ENCODE results near the gene PSMC3. TPM values are rescaled to one million over a fixed set of nuclear protein-coding genes. Genes with fewer than 3 reads are reported as not detected.

PSMC3 gene
- total RNA-seq, 1 donor = 150 TPM

DNA sequence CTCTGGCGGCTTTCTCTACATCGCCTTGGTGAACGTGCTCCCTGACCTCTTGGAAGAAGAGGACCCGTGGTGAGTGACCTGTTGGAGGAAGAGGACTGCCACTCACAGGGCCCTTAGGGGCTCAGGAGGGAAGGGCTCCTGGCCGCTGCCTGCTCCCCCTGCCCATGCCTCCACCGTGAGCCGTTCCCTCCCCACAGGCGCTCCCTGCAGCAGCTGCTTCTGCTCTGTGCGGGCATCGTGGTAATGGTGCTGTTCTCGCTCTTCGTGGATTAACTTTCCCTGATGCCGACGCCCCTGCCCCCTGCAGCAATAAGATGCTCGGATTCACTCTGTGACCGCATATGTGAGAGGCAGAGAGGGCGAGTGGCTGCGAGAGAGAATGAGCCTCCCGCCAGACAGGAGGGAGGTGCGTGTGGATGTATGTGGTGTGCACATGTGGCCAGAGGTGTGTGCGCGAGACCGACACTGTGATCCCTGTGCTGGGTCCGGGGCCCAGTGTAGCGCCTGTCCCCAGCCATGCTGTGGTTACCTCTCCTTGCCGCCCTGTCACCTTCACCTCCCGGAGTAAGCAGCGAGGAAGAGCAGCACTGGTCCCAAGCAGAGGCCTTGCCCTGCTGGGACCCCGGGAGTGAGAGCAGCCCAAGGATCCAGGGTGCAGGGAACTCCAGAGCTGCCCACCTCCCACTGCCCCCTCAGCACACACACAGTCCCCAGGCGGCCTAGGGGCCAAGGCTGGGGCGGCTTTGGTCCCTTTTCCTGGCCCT, 11.0 kb downstream of the PSMC3 start:
- DNase-seq (ENCODE audit: low read depth) = no peak
- TF ChIP-seq CTCF (IDR thresholded peaks at IDR 0.05; ENCODE audit: insufficient read depth, low read depth, low read length) = no peak
- H3K4me3 ChIP-seq (ENCODE audit: low read depth, low read length) = no peak overlapping the region

DNA sequence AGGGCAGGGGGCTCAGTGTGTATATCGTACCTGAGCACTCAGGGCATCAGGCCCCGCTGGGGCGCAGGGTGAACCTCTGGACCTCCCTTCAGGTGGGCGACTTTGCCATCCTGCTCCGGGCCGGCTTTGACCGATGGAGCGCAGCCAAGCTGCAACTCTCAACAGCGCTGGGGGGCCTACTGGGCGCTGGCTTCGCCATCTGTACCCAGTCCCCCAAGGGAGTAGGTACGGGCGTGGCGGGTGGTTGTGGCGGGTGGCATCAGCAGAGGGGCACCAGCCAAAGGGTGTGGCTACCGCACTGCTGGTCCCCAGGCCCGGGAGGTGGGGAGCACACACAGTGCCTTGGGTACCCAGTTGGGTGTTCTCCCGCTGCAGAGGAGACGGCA, 11.6 kb downstream of the PSMC3 start:
- DNase-seq (ENCODE audit: low read depth) = no peak

DNA sequence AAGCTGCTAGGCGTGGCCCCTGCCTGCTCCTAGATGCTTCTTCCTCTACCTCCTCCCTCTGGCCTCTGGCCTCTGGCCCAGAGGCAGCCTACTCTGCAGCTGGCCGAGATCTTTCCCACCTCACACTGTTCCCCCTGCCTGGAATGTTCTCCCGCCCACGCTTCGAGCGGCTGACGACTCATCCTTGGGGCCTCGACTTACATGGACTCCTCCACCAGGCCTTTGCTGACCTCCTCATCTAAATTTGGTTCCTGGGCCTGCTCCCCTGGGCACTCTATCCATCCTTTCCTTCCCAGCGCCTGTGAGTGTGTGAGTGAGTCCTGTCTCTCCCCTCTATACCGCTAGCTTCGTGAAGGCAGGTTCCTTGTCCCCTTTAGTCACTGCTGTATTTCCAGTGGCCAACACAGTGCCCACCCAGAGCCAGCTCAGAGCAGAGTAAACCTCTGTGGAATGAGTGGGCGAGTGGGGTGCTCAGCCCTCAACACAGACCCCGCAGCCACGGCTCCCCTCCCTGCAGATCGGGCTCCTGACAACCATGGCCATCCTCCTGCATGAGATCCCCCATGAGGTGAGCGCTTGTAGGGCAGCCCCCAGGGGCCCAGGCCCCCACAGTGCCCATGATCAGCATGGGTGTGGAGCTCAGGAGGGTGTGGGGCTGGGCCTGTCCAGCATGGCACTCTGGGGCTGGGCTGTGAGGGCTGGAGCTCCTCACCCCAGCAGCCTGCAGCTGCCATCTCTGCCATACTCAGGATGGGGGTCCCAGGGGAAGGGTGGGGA, 12.1 kb downstream of the PSMC3 start:
- no peak overlapping the region for H3K4me3 ChIP-seq (ENCODE audit: low read depth, low read length)
- TF ChIP-seq CTCF (IDR thresholded peaks at IDR 0.05; ENCODE audit: insufficient read depth, low read depth, low read length) = no peak
- DNase-seq (ENCODE audit: low read depth) = peak; percentile 86

More for the DNA sequence above, 11.6 kb downstream of the PSMC3 start:
- no peak overlapping the region for H3K4me3 ChIP-seq (ENCODE audit: low read depth, low read length)
- no peak for TF ChIP-seq CTCF (IDR thresholded peaks at IDR 0.05; ENCODE audit: insufficient read depth, low read depth, low read length)

- no peak for DNase-seq (ENCODE audit: low read depth)
- H3K4me3 ChIP-seq (ENCODE audit: low read depth, low read length) = no peak overlapping the region
- TF ChIP-seq CTCF (IDR thresholded peaks at IDR 0.05; ENCODE audit: insufficient read depth, low read depth, low read length) = no peak
These were observed 12.9 kb downstream of the PSMC3 start for GRCh38 chr11:47413351-47413750.

DNA sequence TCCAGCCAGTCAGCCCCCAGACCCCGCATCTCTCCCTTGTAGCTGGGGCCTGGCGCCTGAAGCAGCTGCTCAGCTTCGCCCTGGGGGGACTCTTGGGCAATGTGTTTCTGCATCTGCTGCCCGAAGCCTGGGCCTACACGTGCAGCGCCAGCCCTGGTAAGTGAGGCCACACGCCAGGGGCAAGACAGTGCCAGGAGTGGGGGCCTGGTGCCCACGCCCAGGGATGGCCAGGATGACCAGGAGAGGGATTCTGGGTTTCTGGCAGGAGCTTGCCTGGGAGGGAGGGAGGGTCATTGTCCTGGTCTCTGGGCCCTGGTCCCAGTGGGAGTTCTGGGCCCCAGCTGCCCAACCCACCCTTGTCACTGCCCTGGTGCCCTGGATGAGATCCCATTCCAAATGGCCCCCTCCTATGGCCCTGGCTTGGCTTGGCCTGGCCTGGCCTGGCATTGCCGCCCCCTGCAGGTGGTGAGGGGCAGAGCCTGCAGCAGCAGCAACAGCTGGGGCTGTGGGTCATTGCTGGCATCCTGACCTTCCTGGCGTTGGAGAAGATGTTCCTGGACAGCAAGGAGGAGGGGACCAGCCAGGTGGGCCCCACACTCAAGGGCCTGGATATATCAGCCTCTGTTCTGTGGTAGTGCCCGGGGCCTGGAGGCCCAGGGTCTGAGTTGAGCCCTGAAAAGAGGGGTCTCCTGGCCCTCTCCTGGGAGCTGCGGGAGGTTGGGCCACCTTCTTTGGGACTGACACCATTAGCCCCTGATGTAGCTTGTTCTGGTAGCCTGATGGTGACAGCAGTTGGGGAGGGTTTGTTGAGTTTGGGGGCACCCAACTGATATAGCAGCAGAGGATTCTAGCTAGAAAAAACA, 14.1 kb downstream of the PSMC3 start:
- DNase-seq (ENCODE audit: low read depth) = no peak
- H3K4me3 ChIP-seq (ENCODE audit: low read depth, low read length) = no peak overlapping the region
- TF ChIP-seq CTCF (IDR thresholded peaks at IDR 0.05; ENCODE audit: insufficient read depth, low read depth, low read length) = peak; percentile 74

- H3K4me3 ChIP-seq (ENCODE audit: low read depth, low read length) = peak overlapping the region; percentile 93
- no peak for DNase-seq (ENCODE audit: low read depth)
- no peak for TF ChIP-seq CTCF (IDR thresholded peaks at IDR 0.05; ENCODE audit: insufficient read depth, low read depth, low read length)
These were observed 15.6 kb downstream of the PSMC3 start for GRCh38 chr11:47410370-47411264.

Data from fibroblast of villous mesenchyme (primary cell).